A549 treated with Hydrocortisone at 1 μM for 4 hours (cell line): ENCODE data around the gene STAB2. TPM values are rescaled to one million over a fixed set of nuclear protein-coding genes. Genes with fewer than 3 reads are reported as not detected.

Source experiments
- total RNA-seq: library from RNA; stranded (reverse); fragments of 200-300 nt; extraction: Qiagen RNA extraction; gene quantifications from 5 replicates; pipeline ENCODE4 v1.2.3, GENCODE V29; 2022

The STAB2 gene, protein sequence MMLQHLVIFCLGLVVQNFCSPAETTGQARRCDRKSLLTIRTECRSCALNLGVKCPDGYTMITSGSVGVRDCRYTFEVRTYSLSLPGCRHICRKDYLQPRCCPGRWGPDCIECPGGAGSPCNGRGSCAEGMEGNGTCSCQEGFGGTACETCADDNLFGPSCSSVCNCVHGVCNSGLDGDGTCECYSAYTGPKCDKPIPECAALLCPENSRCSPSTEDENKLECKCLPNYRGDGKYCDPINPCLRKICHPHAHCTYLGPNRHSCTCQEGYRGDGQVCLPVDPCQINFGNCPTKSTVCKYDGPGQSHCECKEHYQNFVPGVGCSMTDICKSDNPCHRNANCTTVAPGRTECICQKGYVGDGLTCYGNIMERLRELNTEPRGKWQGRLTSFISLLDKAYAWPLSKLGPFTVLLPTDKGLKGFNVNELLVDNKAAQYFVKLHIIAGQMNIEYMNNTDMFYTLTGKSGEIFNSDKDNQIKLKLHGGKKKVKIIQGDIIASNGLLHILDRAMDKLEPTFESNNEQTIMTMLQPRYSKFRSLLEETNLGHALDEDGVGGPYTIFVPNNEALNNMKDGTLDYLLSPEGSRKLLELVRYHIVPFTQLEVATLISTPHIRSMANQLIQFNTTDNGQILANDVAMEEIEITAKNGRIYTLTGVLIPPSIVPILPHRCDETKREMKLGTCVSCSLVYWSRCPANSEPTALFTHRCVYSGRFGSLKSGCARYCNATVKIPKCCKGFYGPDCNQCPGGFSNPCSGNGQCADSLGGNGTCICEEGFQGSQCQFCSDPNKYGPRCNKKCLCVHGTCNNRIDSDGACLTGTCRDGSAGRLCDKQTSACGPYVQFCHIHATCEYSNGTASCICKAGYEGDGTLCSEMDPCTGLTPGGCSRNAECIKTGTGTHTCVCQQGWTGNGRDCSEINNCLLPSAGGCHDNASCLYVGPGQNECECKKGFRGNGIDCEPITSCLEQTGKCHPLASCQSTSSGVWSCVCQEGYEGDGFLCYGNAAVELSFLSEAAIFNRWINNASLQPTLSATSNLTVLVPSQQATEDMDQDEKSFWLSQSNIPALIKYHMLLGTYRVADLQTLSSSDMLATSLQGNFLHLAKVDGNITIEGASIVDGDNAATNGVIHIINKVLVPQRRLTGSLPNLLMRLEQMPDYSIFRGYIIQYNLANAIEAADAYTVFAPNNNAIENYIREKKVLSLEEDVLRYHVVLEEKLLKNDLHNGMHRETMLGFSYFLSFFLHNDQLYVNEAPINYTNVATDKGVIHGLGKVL (N-terminal part only)
- 0.01 TPM in 1 of 5 replicates, not detected in the others for total RNA-seq

DNA sequence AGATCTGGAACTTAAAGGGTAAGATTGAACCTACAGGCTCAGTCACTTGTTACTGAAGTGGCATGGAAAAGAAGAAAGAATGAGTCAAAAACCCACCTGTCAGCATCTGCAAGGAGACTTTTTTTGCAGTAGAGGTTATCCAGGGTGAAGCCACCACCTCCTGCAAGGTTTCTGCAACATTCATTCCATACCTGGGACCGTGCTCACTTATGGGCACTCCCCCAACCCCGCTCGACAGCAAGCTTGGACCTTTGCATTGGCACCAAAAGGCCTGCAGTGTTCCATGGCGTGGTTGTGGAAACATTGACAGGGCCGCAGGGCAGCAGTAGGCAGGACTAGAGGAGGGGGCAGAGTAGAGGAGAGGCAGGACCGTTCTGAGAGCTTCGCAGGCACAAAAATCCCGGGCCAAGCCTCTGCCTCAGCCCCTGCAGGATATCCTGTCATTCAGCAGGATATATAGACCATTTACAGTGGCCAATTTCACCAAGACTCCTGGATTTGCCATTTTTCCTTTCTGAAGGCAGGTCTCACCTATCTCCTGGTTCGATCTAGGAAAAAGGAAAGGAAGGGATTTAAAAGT is at the start of gene STAB2:
Gene STAB2 (plus strand): TSS at position 483 of the 580 bp plus-strand sequence. CDS start 204 bp downstream, outside the sequence.

Other genes with a start within 250 kb of the STAB2 start
- gene C12orf42, start 91.3 kb upstream of the STAB2 start, total RNA-seq, result not detected in 5 replicates